ENCODE measurements around the gene STK38.

DNA sequence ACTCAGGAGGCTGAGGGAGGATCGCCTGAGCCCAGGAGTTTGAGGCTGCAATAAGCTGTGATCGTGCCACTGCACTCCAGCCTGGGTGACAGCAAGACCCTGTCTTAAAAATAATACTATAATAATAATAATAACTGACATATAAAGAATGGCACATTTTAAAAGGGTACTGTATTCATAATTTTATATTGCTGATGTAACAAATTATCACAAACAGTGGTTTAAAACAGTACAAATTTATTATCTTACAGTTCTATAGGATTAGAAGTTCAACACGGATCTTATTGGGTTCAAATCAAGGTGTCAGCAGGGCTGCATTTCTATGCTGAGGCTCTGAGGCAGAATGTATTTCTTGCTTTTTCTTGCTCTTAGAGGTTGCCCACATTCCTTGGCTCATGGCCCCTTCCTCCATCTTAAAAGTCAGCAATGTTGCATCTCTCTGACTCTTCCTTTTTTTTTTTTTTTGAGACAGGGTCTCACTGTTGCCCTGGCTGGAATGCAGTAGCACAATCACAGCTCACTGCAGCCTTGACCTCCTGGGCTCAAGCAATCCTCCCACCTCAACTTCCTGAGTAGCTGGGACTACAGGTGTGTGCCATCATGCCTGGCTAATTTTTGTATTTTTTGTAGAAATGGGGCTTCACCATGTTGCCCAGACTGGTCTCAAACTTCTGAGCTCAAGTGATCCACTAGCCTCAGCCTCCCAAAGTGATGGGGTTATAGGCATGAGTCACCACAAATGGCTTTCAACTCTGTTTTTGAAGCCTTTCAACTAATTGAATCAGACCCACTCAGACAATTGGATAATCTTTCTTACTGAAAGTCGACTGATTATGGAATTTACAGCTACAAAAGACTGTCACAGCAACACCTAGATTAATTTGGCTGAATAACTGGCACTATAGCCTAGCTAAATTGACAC lies 24.1 kb upstream of the STK38 start:
- TF ChIP-seq, protein P1, sequence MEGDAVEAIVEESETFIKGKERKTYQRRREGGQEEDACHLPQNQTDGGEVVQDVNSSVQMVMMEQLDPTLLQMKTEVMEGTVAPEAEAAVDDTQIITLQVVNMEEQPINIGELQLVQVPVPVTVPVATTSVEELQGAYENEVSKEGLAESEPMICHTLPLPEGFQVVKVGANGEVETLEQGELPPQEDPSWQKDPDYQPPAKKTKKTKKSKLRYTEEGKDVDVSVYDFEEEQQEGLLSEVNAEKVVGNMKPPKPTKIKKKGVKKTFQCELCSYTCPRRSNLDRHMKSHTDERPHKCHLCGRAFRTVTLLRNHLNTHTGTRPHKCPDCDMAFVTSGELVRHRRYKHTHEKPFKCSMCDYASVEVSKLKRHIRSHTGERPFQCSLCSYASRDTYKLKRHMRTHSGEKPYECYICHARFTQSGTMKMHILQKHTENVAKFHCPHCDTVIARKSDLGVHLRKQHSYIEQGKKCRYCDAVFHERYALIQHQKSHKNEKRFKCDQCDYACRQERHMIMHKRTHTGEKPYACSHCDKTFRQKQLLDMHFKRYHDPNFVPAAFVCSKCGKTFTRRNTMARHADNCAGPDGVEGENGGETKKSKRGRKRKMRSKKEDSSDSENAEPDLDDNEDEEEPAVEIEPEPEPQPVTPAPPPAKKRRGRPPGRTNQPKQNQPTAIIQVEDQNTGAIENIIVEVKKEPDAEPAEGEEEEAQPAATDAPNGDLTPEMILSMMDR (IDR thresholded peaks at IDR 0.05; ENCODE audit: insufficient read depth, low read length), result no peak
- TF ChIP-seq POLR2AphosphoS5 (IDR thresholded peaks at IDR 0.05; ENCODE audit: low read depth) (no peak), SPI1 (IDR thresholded peaks at IDR 0.05; ENCODE audit: borderline replicate concordance, low read depth) (no peak), GABPA (IDR thresholded peaks at IDR 0.05; ENCODE audit: low read depth) (no peak)
- TF ChIP-seq, protein P2, sequence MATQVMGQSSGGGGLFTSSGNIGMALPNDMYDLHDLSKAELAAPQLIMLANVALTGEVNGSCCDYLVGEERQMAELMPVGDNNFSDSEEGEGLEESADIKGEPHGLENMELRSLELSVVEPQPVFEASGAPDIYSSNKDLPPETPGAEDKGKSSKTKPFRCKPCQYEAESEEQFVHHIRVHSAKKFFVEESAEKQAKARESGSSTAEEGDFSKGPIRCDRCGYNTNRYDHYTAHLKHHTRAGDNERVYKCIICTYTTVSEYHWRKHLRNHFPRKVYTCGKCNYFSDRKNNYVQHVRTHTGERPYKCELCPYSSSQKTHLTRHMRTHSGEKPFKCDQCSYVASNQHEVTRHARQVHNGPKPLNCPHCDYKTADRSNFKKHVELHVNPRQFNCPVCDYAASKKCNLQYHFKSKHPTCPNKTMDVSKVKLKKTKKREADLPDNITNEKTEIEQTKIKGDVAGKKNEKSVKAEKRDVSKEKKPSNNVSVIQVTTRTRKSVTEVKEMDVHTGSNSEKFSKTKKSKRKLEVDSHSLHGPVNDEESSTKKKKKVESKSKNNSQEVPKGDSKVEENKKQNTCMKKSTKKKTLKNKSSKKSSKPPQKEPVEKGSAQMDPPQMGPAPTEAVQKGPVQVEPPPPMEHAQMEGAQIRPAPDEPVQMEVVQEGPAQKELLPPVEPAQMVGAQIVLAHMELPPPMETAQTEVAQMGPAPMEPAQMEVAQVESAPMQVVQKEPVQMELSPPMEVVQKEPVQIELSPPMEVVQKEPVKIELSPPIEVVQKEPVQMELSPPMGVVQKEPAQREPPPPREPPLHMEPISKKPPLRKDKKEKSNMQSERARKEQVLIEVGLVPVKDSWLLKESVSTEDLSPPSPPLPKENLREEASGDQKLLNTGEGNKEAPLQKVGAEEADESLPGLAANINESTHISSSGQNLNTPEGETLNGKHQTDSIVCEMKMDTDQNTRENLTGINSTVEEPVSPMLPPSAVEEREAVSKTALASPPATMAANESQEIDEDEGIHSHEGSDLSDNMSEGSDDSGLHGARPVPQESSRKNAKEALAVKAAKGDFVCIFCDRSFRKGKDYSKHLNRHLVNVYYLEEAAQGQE (IDR thresholded peaks at IDR 0.05; ENCODE audit: insufficient replicate concordance, low read depth), result no peak
